ENCODE results near the gene COBL.

GRCh38 chr7:51165337-51165736 lies 151.3 kb downstream of the COBL start:
- TF ChIP-seq POLR2AphosphoS5 (IDR thresholded peaks at IDR 0.05; ENCODE audit: low read depth, low read length) (no peak), POLR2A (IDR thresholded peaks at IDR 0.05; ENCODE audit: low read depth, low read length) (no peak)

Data from GM12892 (cell line).